CD4-positive, alpha-beta T cell treated with Interleukin-12 subunit alpha and Interleukin-12 subunit beta, for 1 hour (primary cell): ENCODE measurements around the gene WT1.
"Not testable (repeated sequence)": the region's sequence is repeated elsewhere in the genome, so short reads cannot be mapped to it uniquely, and the experiment has no call there.

ENCODE experiments used
- DNase-seq: peaks from one replicate; pipeline ENCODE4 v3.0.0-alpha.2; 2020

WT1 gene

DNA sequence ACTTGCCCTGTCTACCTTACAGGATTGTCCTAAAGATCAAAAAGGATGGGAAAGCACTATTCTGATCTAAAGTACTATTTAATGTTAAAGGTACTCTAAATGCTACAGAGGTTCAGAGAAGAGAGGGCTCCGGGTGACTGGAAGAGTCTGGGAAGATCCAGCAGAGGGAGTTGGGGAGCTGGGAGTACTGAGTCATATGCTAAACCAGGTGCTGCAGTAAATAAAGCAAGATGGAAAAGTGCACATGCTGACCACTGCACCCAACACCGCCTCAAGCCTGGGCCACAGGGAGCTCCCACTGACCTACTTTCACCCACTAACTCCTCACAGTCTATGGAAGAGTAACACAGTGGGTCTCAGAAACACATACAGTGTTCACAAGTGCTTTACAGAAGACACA, 49.3 kb downstream of the WT1 start:
- no peak for DNase-seq

DNA sequence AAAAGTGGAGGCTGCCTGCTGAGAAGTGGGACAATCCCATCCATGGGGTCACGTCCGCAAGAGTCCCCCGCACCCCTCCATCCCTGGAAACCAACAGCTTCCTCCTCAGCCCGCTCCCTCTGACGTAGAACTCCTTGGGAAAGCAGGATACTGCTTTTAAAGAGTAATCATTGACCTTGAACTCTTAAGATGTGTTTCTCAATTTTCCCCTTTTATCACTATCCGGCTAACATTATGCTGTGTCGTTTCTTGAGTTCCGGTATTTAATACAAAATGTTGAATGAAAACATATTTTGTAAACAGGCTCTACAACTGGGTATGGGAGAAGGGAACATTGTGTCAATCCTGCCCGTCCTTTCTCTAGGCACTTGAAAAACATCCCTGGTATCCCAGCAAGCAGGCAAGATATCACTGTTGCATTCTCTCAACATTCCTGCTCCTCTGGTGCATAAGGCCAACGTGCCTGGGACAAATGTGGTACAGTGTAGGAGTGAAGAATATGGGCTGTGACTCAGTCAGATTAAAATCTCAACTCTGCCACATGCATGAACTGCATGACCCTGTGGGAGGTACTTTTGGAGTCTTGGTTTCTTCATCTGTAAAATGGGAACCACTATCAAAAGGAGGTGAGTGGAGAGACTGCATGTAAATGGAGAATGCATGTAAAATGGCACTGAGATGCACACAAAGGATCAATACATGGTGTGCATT, 52.8 kb downstream of the WT1 start:
- DNase-seq = no peak

GRCh38 chr11:32381179-32381578, 54.2 kb downstream of the WT1 start:
- no peak for DNase-seq

DNA sequence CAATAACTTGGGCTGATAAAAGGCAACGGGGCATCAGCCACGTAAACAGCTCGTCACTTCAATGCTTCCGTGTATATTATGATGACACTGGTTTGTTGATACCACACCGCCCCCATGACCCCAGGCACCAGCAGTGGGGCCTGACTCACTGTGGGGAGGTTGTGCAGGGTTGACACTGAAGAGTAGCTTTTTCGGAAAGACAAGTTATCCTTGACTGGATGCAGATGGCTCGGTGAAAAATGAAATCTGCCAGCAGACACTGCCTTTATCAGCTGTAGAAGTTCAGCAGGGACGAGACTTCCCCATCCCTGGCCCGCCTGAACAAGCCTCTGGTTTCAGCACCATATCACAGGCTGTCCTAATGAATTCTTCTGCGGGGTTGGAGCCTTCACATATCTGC, 55.6 kb downstream of the WT1 start:
- no peak for DNase-seq

DNA sequence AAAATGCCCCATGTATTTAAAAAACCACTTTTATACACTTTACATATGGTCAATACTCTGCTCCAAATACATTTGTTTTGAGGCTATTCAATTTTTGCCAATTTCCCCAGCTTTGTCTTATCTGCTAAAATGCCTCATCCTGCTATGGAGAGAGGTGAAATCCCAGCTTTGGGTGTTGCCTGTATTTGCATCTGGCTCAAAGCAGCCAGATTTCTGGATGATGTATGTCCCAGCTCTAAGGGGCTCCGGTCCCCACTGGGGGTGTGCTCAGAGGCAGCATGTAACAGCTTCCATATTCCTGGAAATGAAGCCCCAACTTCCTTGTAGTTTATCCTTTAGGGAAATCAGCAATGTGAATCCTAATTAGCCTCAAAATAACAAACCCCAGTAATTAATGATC, 59.5 kb downstream of the WT1 start:
- no peak for DNase-seq

DNA sequence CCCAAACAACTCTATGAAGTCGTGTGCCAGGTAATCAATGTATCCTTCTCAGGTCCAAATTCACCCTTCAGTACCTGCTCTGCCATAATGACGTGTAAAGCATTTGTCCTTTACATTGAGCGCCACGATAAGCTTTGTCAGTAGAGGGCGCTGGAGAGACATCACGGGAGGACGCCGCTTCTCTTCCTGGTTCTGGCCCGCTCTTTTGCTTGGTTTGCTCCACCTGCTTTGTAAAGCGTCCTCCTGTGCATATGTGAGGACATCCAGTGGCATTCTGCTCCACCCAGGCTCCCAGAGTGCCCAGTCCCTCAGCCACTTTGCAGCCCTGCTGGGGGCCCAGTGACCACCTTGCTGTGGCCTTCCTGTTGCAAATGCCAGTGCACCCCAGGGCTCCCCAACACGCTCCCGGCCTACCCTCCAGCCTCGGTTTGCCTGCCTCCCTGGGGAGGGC, 61.1 kb downstream of the WT1 start:
- DNase-seq = peak; percentile 21

DNA sequence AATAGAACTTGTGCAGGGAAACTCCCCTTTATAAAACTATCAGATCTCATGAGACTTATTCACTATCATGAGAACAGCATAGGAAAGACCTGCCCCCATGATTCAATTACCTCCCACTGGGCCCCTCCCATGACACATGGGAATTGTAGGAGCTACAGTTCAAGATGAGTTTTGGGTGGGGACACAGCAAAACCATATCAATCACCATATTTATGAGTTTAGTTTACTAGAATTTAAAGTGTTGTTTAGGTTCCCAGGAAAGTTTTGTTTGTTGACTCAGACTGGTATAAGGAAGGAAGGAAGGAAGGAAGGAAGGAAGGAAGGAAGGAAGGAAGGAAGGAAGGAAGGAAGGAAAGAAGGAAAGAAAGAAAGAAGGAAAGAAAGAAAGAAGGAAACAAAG, 65.4 kb downstream of the WT1 start:
- DNase-seq = not testable (repeated sequence)

DNA sequence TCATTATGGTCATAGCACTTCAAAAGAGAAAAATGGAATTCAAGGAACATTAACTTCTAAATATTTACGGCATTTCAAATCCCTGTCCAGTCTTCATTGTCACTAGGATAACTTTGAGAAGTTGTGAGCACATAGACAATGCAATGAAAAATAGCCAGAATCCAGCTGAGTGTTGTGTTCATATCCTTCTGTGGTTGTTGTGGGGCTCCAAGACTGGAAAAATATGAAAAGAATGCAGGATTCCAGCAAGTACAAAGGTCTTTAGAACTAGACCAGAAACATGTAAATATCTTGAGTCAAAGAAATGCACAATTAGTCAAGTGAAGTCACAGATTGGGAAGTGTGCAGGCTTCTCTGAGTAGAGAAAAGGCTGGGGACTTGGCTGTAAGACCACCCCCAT, 68.7 kb downstream of the WT1 start:
- DNase-seq = no peak

GRCh38 chr11:32365192-32365591, 70.1 kb downstream of the WT1 start:
- no peak for DNase-seq

DNA sequence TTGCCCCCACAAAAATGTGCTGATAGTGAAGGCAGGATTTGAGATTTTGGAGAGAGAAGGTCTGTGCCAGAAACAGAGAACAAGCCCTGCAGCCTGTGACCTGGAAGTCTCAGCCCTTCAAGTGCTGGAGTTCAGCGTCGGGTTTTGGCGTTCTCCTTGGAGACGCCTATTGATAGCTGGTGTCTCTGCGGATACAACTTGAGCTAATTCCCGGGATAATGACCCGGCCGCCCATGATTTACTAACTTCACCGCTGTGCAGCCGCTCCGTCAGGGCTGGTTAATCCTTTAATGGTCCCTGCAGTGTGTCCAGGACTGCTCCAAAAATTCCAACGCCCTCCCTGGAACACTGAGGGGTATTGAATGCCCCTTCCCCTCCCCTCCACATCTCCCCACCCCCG, 76.6 kb downstream of the WT1 start:
- no peak for DNase-seq

DNA sequence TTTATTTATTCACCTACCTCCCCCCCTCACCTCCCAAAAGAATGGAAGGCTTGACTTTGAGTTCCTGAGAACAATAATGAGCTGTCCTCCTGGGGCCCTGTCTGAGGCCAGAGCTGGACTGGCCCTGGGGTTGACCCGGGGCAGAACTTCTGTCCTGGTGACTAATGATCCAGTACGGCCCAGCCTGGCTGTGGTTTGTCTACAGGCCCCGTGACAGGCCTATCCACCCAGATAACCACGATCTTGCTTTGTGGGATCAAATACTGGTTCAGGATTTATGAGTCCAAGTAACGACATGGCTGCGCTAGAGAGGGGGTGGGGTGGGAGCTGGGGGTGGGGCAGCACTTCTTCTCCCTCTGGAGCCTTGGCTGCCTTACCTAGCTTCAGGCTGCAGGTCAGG, 81.5 kb downstream of the WT1 start:
- DNase-seq = no peak

GRCh38 chr11:32348502-32348901, 86.8 kb downstream of the WT1 start:
- DNase-seq = no peak

GRCh38 chr11:32344946-32345345, 90.4 kb downstream of the WT1 start:
- no peak for DNase-seq

DNA sequence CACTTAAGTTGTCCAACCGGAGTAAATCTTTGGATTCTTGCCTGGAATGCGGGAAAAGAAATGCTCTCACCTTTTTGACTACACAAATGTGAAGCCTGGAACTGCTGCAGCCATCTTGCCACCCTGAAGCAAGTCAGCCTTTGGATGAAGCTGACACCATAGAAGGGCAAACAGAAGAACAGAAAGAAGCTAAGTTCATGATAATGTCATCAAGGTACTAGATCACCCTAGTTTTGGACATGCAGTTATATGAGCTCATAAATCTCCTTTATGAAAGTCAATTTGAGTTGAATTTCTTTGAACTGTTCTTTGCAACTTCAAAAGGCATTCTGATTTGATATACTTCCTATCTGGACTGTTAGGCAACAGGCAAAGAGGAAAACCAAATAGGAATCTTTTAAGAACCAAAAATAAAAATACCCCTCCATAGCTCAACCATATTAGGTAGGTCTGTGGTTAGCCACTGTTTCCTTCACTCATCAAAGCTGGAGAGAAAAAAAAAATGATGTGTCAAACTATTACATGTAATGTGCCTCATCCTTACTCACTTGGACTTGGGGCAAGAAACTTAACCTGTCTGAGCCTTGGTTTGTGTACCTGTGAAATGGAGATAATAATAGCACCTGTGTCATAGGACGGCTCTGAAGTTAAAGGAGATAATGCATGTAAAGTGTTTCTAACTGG, 91.9 kb downstream of the WT1 start:
- peak; percentile 7 for DNase-seq

- DNase-seq = no peak
Measured at GRCh38 chr11:32341620-32342613, 93.4 kb downstream of the WT1 start.

- no peak for DNase-seq
Measured at GRCh38 chr11:32340181-32340580, 95.2 kb downstream of the WT1 start.
